NCI-H1694 (cell line): Measurements from ENCODE around the gene SHANK3.

Experiments
- DNase-seq: peaks from one replicate; lab custom pipeline; 2025; lab: John Stamatoyannopoulos, UW

Gene SHANK3

GRCh38 chr22:50678218-50678650 is 5.6 kb downstream of the SHANK3 start:
- no peak for DNase-seq

DNA sequence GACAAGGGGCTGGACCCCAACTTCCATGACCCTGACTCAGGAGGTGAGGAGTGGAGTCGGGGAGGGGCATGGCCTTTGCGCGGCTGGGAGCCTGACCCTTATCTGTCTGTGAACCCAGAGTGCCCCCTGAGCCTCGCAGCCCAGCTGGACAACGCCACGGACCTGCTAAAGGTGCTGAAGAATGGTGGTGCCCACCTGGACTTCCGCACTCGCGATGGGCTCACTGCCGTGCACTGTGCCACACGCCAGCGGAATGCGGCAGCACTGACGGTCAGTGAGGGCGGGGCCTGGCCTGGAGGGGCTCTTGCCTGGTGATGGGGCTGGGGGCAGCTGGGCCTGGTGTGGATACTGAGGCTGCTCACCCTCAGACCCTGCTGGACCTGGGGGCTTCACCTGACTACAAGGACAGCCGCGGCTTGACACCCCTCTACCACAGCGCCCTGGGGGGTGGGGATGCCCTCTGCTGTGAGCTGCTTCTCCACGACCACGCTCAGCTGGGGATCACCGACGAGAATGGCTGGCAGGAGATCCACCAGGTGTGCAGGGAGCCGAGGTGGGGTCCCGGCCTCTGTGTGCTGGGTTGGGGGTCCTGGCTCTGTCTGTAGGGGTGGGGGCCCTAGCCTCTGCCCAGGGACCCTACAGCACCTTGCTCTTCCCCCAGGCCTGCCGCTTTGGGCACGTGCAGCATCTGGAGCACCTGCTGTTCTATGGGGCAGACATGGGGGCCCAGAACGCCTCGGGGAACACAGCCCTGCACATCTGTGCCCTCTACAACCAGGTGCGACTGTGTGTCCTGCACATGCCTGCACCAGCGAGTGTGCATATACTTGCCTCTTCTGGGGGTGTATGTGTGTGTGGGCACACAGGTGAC is 6.3 kb downstream of the SHANK3 start:
- DNase-seq: no peak

GRCh38 chr22:50683086-50683993 is 10.7 kb downstream of the SHANK3 start:
- no peak for DNase-seq

GRCh38 chr22:50683994-50684371 is 11.4 kb downstream of the SHANK3 start:
- no peak for DNase-seq

DNA sequence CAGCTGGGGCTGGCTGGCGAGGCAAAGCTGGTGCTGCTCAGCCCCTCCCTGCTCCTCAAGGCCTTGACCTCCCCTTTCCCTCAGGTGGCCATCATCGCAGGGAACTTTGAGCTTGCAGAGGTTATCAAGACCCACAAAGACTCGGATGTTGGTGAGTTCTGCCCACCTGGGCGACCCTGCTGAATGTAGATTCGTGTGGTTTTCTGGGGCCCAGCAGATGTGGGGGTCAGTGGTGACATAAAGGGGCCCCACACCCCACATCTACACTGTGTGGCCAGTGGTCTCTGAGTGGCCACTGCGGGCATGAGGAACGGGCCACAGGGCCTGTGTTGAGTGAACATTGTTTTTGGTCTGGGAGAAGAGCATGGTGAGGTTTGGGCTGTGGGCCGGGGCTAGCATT is 11.9 kb downstream of the SHANK3 start:
- DNase-seq: no peak

GRCh38 chr22:50684986-50685385 is 12.4 kb downstream of the SHANK3 start:
- no peak for DNase-seq

DNA sequence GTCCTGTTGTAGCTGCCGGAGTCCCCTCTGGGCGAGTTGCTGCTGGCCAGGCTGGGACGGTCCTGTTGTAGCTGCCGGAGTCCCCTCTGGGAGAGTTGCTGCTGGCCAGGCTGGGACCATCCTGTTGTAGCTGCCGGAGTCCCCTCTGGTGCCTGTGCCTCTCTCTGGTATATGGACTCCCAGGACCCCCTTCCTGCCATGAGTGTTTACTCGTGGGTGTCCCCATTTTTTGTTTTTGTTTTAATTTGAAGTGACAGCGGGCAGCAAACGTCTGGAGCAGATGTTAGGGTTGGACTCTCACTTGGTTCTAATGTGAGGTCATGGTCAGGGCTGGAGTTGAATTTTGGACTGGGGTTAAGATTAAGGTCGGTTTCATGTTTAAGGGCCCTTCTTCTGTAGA is 14.2 kb downstream of the SHANK3 start:
- DNase-seq: no peak

DNA sequence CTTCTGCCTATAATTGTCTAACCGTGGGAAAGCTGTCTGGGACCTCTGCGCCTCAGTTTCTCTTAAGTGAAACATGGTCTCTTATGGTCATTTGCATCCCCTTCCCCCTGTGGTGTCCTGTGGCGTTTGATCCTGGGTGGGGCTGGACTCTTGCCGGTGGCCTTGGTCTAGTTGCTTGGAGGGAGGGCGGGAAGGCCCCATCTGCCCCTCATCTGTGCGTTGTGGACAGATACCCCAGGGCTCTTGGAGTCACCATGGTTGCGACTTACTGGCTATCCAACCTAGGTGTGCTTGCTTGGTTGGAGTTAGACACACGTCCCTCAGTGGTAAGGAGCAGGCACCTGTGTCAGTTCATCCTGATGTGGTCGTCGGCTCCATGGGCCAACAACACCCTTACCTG is 15.2 kb downstream of the SHANK3 start:
- DNase-seq: no peak

DNA sequence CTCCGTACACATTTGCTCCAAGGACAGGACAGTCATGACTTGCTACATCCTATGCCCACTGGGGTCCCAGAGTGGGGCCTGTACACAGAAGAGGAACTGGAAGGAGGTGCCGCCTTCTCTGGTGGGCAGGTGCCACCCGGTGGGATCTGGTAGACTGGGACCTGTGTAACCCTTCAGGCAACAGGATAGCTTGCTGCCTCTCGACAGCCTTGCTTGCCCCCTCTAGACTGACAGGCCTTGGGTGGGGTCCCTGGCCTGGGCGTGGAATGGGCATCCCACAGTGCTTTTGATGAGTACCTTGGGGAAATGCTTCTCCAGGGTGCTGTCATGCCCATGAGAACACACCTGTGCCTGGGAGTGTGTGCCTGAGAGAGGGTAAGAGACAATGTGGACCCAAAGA is 15.8 kb downstream of the SHANK3 start:
- no peak for DNase-seq

GRCh38 chr22:50691521-50691920 is 18.9 kb downstream of the SHANK3 start:
- peak; percentile 53 for DNase-seq

DNA sequence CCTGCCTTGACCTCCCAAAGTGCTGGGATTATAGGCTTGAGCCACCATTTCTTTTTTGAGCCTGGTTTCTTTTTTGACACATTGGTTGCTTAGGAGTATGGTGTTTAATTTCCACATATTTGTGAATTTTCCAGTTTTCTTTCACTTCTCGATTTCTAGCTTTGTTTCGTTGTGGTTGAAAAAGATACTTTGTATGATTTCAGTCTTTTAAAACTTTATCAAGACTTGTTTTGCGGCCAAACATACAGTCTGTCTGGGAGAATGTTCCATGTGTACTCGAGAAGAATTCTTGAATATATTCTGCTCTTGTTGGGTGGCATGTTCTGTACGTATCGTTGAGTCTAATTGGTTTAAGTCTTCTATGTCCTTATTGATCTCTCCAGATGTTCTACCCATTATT is 20.8 kb downstream of the SHANK3 start:
- DNase-seq: no peak

- no peak for DNase-seq
Measured at GRCh38 chr22:50694099-50694605, 21.5 kb downstream of the SHANK3 start.

DNA sequence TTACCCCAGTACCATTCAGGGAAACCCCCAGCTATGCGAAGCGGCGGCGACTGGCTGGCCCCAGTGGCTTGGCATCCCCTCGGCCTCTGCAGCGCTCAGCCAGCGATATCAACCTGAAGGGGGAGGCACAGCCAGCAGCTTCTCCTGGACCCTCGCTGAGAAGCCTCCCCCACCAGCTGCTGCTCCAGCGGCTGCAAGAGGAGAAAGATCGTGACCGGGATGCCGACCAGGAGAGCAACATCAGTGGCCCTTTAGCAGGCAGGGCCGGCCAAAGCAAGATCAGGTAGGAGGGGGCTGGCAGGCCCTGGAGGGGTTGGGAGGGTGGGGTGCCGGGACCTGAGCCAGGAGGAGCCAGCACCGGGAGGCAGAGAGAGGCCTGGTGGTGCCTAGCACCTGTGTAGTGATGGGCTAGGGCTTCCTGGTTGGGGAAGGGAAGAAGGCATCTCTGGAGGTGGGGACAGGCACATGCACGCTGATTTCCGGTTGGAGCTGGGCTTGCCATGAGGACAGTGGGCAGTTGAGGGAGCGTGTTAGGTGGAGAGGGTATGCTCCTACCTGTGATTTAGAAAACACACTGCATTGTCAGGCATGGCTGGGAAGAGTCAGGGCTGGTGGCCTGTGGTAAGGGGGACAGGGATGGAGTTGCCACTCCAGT is 22.3 kb downstream of the SHANK3 start:
- no peak for DNase-seq

DNA sequence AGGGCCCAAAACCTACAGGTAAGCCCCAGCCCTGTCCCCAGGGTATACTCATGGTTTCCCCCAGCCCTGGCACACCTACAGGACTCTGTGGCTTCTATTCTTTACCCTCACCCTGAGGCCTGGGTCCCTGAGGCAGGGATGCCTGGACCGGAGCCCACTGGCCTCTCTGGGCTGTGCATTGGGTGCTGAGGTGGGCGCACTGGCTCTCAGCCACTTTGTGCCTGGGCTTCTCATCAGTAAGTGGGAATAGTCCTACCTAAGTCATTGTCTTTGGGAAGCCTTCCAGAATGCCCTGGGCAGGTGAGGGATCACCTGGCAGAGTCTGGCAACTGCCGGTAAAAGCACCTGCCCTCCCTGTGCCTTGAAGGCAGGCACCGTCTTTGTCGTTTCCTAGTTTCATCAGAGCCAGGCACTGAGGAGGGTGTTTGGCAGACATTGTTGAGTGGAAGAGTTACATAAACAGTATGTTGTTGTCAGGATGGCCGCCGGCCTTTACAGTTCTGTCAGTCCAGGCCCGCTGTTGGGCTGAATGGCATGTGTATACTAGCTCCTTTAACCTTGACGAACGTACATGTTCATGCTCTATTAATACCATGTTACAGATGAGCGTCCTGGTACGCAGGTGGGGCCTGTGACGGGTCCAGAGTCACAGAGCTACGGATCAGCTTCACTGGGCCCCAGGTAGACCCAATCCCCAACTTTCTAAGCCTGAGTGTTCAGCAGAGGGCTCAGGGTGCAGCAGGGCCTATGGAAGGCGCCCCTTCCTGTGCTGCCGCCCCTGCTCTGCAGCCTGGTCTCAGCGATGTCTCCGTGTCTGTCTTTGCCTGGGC is 23.0 kb downstream of the SHANK3 start:
- no peak for DNase-seq

- DNase-seq: no peak
Measured at GRCh38 chr22:50696251-50696798, 23.7 kb downstream of the SHANK3 start.

DNA sequence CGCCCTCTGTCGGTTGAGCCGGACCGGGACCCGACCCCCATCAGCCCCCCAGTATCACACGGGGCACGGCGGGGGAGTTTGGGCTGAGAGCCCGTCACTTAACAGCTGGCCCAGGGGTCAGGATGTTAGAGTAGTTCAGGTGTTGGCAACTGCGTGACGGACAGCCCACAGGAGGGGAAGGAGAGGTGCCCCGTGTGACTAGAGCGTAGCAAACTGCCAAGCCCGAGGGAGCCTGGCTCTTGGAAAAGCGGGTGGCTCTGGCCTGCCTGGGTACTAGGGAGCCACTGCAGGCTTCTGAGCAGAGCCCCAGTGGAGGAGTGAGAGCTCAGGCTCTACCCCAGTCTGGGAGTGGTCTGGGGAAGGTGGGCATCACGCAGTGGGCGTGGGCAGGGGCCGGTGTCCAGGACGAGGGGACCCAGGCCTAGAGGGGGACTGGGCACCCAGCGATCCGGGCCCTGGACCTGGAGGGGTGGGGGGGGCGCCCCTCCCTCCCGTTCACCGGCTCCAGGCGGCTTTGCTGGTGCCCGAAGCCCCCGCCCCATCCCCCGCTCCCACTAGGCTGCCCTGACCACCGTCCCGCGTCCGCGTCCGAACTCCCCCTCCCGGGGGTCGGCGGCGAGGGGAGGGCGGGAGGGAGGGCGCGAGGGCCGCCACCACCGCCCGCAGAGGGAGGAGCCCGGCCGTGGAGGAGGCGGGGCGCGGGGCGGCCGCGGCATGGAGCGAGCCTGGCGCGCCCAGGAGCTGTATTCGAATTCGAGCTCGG is 24.4 kb downstream of the SHANK3 start:
- no peak for DNase-seq

DNA sequence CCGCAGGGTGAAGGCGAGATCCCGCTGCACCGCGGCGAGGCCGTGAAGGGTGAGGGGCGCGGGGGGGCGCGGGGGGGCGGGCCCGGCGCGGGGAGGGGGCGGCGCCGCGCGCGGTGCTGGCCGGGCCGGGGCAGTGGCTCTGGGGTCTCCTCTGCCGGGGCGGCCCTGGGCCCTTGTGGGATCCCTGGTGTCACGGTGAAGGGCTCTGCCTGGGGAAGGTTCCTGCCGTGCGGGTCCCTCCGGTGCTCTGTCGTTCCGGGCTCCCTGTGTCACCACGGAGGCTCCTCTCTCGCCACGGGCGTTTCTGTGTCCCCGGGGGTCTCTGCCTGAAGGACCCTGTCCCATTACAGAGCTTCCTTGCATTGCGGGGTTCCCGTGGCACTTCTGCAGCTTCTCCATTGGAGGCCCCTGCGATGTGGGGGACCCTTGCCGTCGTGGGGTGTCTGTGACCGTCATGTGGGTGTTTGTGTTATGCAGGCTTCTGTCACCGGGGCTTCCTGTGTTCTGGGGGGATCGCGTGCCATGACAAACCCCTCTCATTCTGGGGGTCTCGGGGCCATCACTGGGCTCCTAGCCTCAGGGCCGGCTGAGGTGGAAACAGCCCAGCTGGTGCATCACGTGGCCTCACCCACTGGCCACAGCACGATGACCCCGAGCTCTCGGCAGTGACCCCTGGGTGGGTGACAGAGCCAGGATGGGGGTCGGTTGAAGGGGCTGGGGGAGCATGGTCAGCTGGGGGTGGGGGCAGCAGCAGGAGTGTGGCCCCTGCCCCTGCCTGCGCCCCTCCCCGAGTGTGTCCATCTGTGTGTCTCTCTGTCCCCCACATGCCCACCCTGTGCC is 25.3 kb downstream of the SHANK3 start:
- DNase-seq: no peak

DNA sequence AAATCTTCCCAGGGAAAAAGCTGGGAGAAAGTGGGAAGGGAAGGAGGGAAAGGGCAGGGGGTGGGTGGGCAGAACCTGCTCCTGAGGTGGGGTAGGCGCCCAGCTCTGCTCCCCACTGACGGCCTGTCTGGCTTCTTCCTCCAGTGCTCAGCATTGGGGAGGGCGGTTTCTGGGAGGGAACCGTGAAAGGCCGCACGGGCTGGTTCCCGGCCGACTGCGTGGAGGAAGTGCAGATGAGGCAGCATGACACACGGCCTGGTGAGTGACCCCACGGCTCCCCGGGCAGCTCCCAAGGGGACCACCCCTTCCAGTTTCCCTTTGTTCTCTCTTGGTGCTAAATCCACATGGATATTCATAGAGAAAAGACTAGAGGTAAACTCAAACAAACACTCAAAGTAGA is 25.9 kb downstream of the SHANK3 start:
- no peak for DNase-seq

DNA sequence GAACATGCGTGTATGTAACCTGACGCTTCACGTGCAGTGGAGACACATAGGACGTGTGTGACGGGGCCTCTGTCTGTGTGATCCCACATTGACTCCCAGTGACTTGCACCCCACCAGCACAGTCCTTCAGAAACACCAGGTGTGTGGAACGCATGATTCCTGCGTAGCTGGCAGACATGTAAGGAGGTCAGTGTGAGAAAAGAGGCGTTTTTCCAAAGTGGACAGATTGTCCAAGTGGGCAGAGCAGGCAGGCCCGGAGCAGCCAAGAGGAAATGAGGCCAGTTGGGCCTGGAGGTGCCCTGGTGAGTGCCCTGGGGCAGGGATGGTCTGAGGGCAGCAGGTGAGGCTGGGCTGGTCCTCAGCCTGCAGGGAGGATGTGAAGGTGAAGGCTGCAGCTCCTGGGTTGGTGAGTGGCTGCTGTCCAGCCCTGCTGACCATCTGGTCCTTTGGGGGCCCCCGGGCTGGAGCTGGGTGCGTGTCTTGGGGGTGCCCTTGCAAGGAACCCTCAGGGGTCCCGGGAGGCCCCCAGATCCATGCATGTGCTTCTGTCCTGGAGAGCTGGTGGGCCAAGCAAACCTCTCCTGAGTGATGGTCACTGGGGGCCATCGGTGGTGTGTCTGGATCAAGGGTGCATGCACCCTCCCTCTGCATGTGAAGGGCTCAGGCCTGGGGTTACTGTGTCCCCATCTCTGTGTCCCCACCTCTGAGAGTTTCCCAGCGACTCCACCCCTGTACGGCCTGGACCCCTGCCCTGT is 26.6 kb downstream of the SHANK3 start:
- no peak for DNase-seq
